Brain microvascular endothelial cell (primary cell): ENCODE data around the gene YWHAE.

Source experiments
- DNase-seq: peaks from one replicate; pipeline ENCODE4 v3.0.0-alpha.2; 2020
- H3K27ac ChIP-seq: fragments of 250-450 bp; sonication (Bioruptor Pico); 2 replicates; pipeline ENCODE4 v1.5.1; 2020; ENCODE audit warnings: mild to moderate bottlenecking, moderate library complexity
- H3K27me3 ChIP-seq: fragments of 250-450 bp; sonication (Bioruptor Pico); replicated peaks from 2 replicates; pipeline ENCODE4 v1.5.1; 2020; ENCODE audit warnings: mild to moderate bottlenecking
- H3K36me3 ChIP-seq: fragments of 250-450 bp; sonication (Bioruptor Pico); replicated peaks from 2 replicates; pipeline ENCODE4 v1.5.1; 2020; ENCODE audit warnings: mild to moderate bottlenecking
- H3K4me3 ChIP-seq: 2 replicates; pipeline ENCODE4 v1.5.1; 2011; ENCODE audit warnings: low read depth, mild to moderate bottlenecking, control low read depth, low read length, moderate library complexity
- in situ Hi-C: cut with HindIII; loops from 2 replicates; pipeline ENCODE4 v1.10.0; 2017; ENCODE audit warnings: low sequenced_read_pairs, low pct_ligation_motif_present
- TF ChIP-seq, protein P1 (sequence below): IDR thresholded peaks from 2 replicates; pipeline ENCODE4 v1.5.1; 2011; ENCODE audit warnings: low read depth, mild to moderate bottlenecking, moderate library complexity, low read length, control low read depth, inconsistent platforms; ENCODE audit errors: missing control alignments

The YWHAE gene

DNA sequence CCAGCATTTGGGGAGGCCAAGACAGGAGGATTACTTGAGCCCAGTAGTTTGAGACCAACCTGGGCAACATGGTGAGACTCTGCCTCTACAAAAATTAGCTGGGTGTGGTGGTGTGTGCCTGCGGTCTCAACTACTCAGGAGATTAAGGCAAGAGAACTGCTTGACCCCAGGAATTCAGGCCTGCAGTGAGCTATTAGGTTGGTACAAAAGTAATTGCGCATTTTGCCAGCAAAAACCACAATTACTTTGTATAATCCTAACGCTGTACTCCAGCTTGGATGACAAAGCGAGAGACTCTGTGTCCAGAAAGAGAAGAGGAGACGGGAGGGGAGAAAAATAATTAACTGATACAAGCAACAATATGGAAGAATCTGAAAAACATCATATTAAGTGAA, 32.7 kb downstream of the YWHAE start:
- Histone ChIP-seq H3K36me3 (peaks cover 14% of the 10 kb centered on the region), H3K27me3 (no peaks in the 10 kb centered on the region), H3K4me3 (no peak overlapping the region), H3K27ac (peak overlapping the region; percentile 53)
- DNase-seq = no peak
- in situ Hi-C loops = no loop called here
- TF ChIP-seq, protein P1, sequence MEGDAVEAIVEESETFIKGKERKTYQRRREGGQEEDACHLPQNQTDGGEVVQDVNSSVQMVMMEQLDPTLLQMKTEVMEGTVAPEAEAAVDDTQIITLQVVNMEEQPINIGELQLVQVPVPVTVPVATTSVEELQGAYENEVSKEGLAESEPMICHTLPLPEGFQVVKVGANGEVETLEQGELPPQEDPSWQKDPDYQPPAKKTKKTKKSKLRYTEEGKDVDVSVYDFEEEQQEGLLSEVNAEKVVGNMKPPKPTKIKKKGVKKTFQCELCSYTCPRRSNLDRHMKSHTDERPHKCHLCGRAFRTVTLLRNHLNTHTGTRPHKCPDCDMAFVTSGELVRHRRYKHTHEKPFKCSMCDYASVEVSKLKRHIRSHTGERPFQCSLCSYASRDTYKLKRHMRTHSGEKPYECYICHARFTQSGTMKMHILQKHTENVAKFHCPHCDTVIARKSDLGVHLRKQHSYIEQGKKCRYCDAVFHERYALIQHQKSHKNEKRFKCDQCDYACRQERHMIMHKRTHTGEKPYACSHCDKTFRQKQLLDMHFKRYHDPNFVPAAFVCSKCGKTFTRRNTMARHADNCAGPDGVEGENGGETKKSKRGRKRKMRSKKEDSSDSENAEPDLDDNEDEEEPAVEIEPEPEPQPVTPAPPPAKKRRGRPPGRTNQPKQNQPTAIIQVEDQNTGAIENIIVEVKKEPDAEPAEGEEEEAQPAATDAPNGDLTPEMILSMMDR = no peak

DNA sequence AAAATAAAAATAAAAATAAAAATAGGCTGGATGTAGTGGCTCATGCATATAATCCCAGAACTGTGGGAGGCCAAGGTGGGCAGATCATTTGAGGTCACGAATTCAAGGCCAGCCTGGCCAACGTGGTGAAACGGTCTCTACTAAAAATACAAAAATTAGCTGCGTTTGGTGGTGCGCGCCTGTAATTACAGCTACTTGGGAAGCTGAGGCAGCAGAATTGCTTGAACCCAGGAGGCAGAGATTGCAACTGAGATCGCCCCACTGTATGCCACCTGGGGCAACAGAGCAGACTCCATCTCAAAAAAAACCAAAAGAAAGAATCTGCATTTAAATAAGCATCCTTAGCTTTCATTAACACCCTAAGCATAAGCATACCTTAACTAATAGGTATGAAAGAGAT, 33.8 kb downstream of the YWHAE start:
- in situ Hi-C loops = no loop called here
- Histone ChIP-seq H3K27me3 (no peaks in the 10 kb centered on the region), H3K27ac (peak overlapping the region; percentile 53), H3K36me3 (peaks cover 11% of the 10 kb centered on the region), H3K4me3 (no peak overlapping the region)
- TF ChIP-seq, protein P1 = no peak
- DNase-seq = no peak

- in situ Hi-C loops = no loop called here
- Histone ChIP-seq H3K36me3 (peaks cover 16% of the 10 kb centered on the region), H3K27me3 (no peaks in the 10 kb centered on the region), H3K4me3 (no peak overlapping the region), H3K27ac (peak overlapping the region; percentile 25)
- peak; percentile 75 for DNase-seq
- TF ChIP-seq, protein P1 = peak; percentile 87
Observed at GRCh38 chr17:1365445-1366039, 34.5 kb downstream of the YWHAE start.

DNA sequence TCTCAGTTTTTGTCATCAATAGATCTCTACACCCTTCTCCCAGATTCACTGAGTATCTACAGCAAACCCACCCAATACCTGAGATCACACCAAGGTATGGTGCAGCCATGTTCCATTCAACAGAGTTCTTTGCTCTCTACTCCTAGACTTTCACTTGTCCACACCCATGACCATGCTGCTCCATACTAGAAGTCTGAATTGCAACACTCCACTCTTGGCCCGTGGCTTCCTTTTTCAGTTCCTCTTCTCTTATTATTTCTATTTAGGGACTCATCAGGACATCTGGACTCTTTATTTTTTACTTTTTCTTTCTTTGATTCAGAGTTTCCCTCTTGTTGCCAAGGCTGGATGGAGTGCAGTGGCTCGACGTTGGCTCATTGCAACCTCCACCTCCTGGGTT, 37.1 kb downstream of the YWHAE start:
- TF ChIP-seq, protein P1 = no peak
- no peak overlapping the region for H3K4me3 ChIP-seq
- DNase-seq = no peak
- no peaks in the 10 kb centered on the region for H3K27me3 ChIP-seq
- peaks cover 25% of the 10 kb centered on the region for H3K36me3 ChIP-seq
- in situ Hi-C loops = no loop called here
- no peak overlapping the region for H3K27ac ChIP-seq

GRCh38 chr17:1362065-1362848, 37.8 kb downstream of the YWHAE start:
- Histone ChIP-seq H3K4me3 (no peak overlapping the region), H3K27me3 (no peaks in the 10 kb centered on the region), H3K36me3 (peaks cover 25% of the 10 kb centered on the region), H3K27ac (no peak overlapping the region)
- in situ Hi-C loops = no loop called here
- TF ChIP-seq, protein P1 = no peak
- no peak for DNase-seq
